HCT116 (cell line): ENCODE results near the gene HIVEP1. TPM values are rescaled to one million over a fixed set of nuclear protein-coding genes. Genes with fewer than 3 reads are reported as not detected.

Source experiments
- ATAC-seq: fragments of 200-7000 bp; cut with Tn5 transposase; 2 replicates; pipeline ENCODE4 v1.9.1; 2020; ENCODE audit warnings: mild to moderate bottlenecking, moderate library complexity
- BruUV-seq: library from RNA; stranded (reverse); fragments of 400-500 nt; replicated peaks from 2 replicates; lab custom pipeline; 2021; lab: Mats Ljungman, UMichigan
- CTCF ChIA-PET: fragments of 300-600 bp; sonication (Branson Sonifier 250); formaldehyde crosslinking; loops from one replicate; lab custom pipeline; 2021; ENCODE audit warnings: antibody characterized with exemption; lab: Charles Lee
- POLR2A ChIA-PET: fragments of 300-600, 350-600 bp; sonication (Branson Sonifier 250); formaldehyde crosslinking; loops from one replicate; lab custom pipeline; 2021; ENCODE audit warnings: antibody characterized with exemption; lab: Charles Lee
- RAD21 ChIA-PET, 2 experiments: fragments of 300-600 bp; sonication (Branson Sonifier 250); formaldehyde crosslinking; loops; one replicate each; lab custom pipeline; 2023; ENCODE audit warnings: low total read pairs in 2 of 2; ENCODE audit not compliant: uncharacterized antibody in 2 of 2, unreplicated experiment in 2 of 2, low non-redundant PET in 1 of 2; lab: Charles Lee
- DNase-seq: peaks from one replicate; pipeline ENCODE4 v3.0.0-alpha.2; 2010; ENCODE audit warnings: low read depth, low spot score
- H2AFZ ChIP-seq: fragments of 200-600 bp; shearing (Covaris generic), sonication (generic); 2 replicates; pipeline ENCODE4 v1.6.1; 2017; ENCODE audit warnings: low read depth, mixed run types, mixed read lengths, antibody characterized with exemption, low read length; ENCODE audit not compliant: poor library complexity, severe bottlenecking
- H3K27ac ChIP-seq: 2 replicates; pipeline ENCODE4 v1.5.1; 2012; ENCODE audit warnings: low read depth, low read length
- H3K27me3 ChIP-seq: fragments of 200-600 bp; sonication (generic); 2 replicates; pipeline ENCODE4 v1.6.1; 2016; ENCODE audit warnings: mixed run types, low read length, mixed read lengths; ENCODE audit not compliant: insufficient read depth
- H3K36me3 ChIP-seq, 2 experiments: fragments of 200-500 bp in 1 of 2; fragments of 200-600 bp in 1 of 2; sonication (Bioruptor generic) in 1 of 2; sonication (generic) in 1 of 2; 2 replicates each; pipeline versions ENCODE4 v1.5.1 to v1.6.1; 2014 to 2016; ENCODE audit warnings: low read length in 2 of 2, inconsistent platforms in 1 of 2, mixed read lengths in 1 of 2, mixed run types in 1 of 2; ENCODE audit not compliant: insufficient read depth in 2 of 2, control insufficient read depth in 1 of 2
- H3K4me1 ChIP-seq, 2 experiments: fragments of 200-600 bp in 1 of 2; sonication (generic) in 1 of 2; 2 replicates each; pipeline versions ENCODE4 v1.5.1 to v1.6.1; 2012 to 2017; ENCODE audit warnings: low read length in 2 of 2, inconsistent platforms in 1 of 2, mild to moderate bottlenecking in 1 of 2, mixed read lengths in 1 of 2, mixed run types in 1 of 2, moderate library complexity in 1 of 2; ENCODE audit not compliant: insufficient read depth in 2 of 2, control insufficient read depth in 1 of 2
- H3K4me2 ChIP-seq: fragments of 200-600 bp; sonication (generic); 2 replicates; pipeline ENCODE4 v1.6.1; 2017; ENCODE audit warnings: mixed run types, low read length, mixed read lengths
- H3K4me3 ChIP-seq, 2 experiments: fragments of 200-600 bp in 1 of 2; sonication (generic) in 1 of 2; replicated peaks in 1 of 2; 2 replicates each; pipeline ENCODE4 v1.5.1; 2011 to 2016; ENCODE audit warnings: low read length in 2 of 2, control low read depth in 1 of 2, low read depth in 1 of 2, mild to moderate bottlenecking in 1 of 2, mixed read lengths in 1 of 2, mixed run types in 1 of 2
- H3K79me2 ChIP-seq: fragments of 200-600 bp; sonication (generic); 2 replicates; pipeline ENCODE4 v1.6.1; 2017; ENCODE audit warnings: mild to moderate bottlenecking, mixed run types, low read length, moderate library complexity, mixed read lengths; ENCODE audit not compliant: insufficient read depth
- H3K9ac ChIP-seq: fragments of 200-600 bp; sonication (generic); 2 replicates; pipeline ENCODE4 v1.6.1; 2016; ENCODE audit warnings: low read length, mixed read lengths
- H3K9me2 ChIP-seq: fragments of 200-600 bp; sonication (generic), shearing (Covaris generic); 2 replicates; pipeline ENCODE4 v1.6.1; 2017; ENCODE audit warnings: mixed run types, mild to moderate bottlenecking, moderate library complexity; ENCODE audit not compliant: insufficient read depth
- H3K9me3 ChIP-seq, 2 experiments: fragments of 200-500 bp in 1 of 2; fragments of 200-600 bp in 1 of 2; sonication (Bioruptor generic) in 1 of 2; sonication (generic) in 1 of 2; 2 replicates each; pipeline ENCODE4 v1.6.1; 2014 to 2017; ENCODE audit warnings: low read length in 2 of 2, mixed read lengths in 2 of 2, inconsistent platforms in 1 of 2, low read depth in 1 of 2, mild to moderate bottlenecking in 1 of 2, mixed run types in 1 of 2, moderate library complexity in 1 of 2; ENCODE audit not compliant: control insufficient read depth in 1 of 2, insufficient read depth in 1 of 2
- H4K20me1 ChIP-seq: fragments of 200-600 bp; sonication (generic), shearing (Covaris generic); 2 replicates; pipeline ENCODE4 v1.6.1; 2017; ENCODE audit warnings: mixed run types, mild to moderate bottlenecking, moderate library complexity; ENCODE audit not compliant: insufficient read depth
- ATF3 ChIP-seq: IDR thresholded peaks from 2 replicates; pipeline ENCODE4 v1.6.1; 2012
- CBX3 ChIP-seq: IDR thresholded peaks from 2 replicates; pipeline ENCODE4 v1.6.1; 2012; ENCODE audit warnings: low read depth
- CEBPB ChIP-seq: IDR thresholded peaks from 2 replicates; pipeline ENCODE4 v1.6.1; 2012; ENCODE audit warnings: low read depth
- CTCF ChIP-seq, 3 experiments: fragments of 200-600 bp in 1 of 3; sonication (generic) in 1 of 3; IDR thresholded peaks in 2 of 3; conservative IDR thresholded peaks in 1 of 3; 2 replicates each; pipeline ENCODE4 v1.5.1; 2012 to 2017; ENCODE audit warnings: low read depth in 2 of 3, low read length in 2 of 3, antibody characterized with exemption in 1 of 3, borderline replicate concordance in 1 of 3, control low read depth in 1 of 3, mild to moderate bottlenecking in 1 of 3, mixed read lengths in 1 of 3, mixed run types in 1 of 3, moderate library complexity in 1 of 3; ENCODE audit not compliant: insufficient read depth in 1 of 3
- EGR1 ChIP-seq: IDR thresholded peaks from 2 replicates; pipeline ENCODE4 v1.6.1; 2012; ENCODE audit warnings: low read depth
- FOSL1 ChIP-seq: IDR thresholded peaks from 2 replicates; pipeline ENCODE4 v1.6.1; 2012; ENCODE audit warnings: low read depth
- MAX ChIP-seq: IDR thresholded peaks from 2 replicates; pipeline ENCODE4 v1.6.1; 2012
- POLR2A ChIP-seq: IDR thresholded peaks from 2 replicates; pipeline ENCODE4 v1.7.0; 2011; ENCODE audit warnings: borderline replicate concordance; ENCODE audit not compliant: insufficient read depth, insufficient read length; ENCODE audit errors: extremely low read depth
- RAD21 ChIP-seq: IDR thresholded peaks from 2 replicates; pipeline ENCODE4 v1.6.1; 2012; ENCODE audit warnings: low read depth, mild to moderate bottlenecking
- REST ChIP-seq: IDR thresholded peaks from 2 replicates; pipeline ENCODE4 v1.6.1; 2012; ENCODE audit warnings: low read depth
- YY1 ChIP-seq: IDR thresholded peaks from 2 replicates; pipeline ENCODE4 v1.6.1; 2011; ENCODE audit warnings: low read length, low read depth, moderate library complexity, mild to moderate bottlenecking; ENCODE audit not compliant: insufficient replicate concordance; ENCODE audit errors: extremely low read depth
- ZBTB33 ChIP-seq: IDR thresholded peaks from 2 replicates; pipeline ENCODE4 v1.6.1; 2011; ENCODE audit warnings: mild to moderate bottlenecking, low read length, moderate library complexity; ENCODE audit not compliant: insufficient replicate concordance; ENCODE audit errors: extremely low read depth
- ZFX ChIP-seq: fragments of 450-650 bp; IDR thresholded peaks from 2 replicates; pipeline ENCODE4 v1.6.1; 2017
- ZNF274 ChIP-seq: fragments of 200-500 bp; sonication (Bioruptor generic); IDR thresholded peaks from 2 replicates; pipeline ENCODE4 v1.6.1; 2014; ENCODE audit warnings: mild to moderate bottlenecking, low read depth, low read length, inconsistent platforms
- intact Hi-C: fragments of 100-400 bp; cut with micrococcal nuclease; formaldehyde crosslinking; loops from 2 replicates; pipeline ENCODE4 v1.10.0; 2022
- total RNA-seq: library from RNA; stranded (reverse); gene quantifications from one replicate; pipeline ENCODE4 v1.2.1, GENCODE V29; 2021; ENCODE audit not compliant: unreplicated experiment

The HIVEP1 gene
- total RNA-seq, 1 experiment from 2014 or later, result 11.2 TPM

GRCh38 chr6:12014873-12015149, 2.7 kb downstream of the HIVEP1 start:
- no peak overlapping the region for H3K4me2 ChIP-seq
- ChIA-PET POLR2A (no interaction called here), CTCF (no interaction called here)

More at GRCh38 chr6:12014873-12015149, 2.7 kb downstream of the HIVEP1 start:
- no peaks in the 10 kb centered on the region for H3K27me3 ChIP-seq
- RAD21 ChIA-PET, result no interaction called here
- no peak overlapping the region for H3K9ac ChIP-seq
- H4K20me1 ChIP-seq, result no peaks in the 10 kb centered on the region
- no peak overlapping the region for H3K27ac ChIP-seq
- ATAC-seq, result no peak
- peaks cover 15 to 24% of the 10 kb centered on the region in 2 experiments for H3K4me1 ChIP-seq
- H3K9me2 ChIP-seq, result no peaks in the 10 kb centered on the region
- no peak overlapping the region for H2AFZ ChIP-seq
- no peaks in the 10 kb centered on the region for H3K9me3 ChIP-seq
- BruUV-seq, result no TSS peak
- TF ChIP-seq ZNF274, result no peak
- no peak for TF ChIP-seq MAX
- TF ChIP-seq ATF3, result no peak
- TF ChIP-seq REST, result no peak
- TF ChIP-seq ZFX, result no peak
- TF ChIP-seq CTCF (IDR thresholded peaks at IDR 0.05 in 2 of 3, conservative IDR thresholded peaks at IDR 0.05 in 1 of 3; ENCODE audit: borderline replicate concordance in 1 of 3, insufficient read depth in 1 of 3, low read depth in 2 of 3, low read length in 2 of 3), result no peak
- no peak for TF ChIP-seq YY1
- no peak for TF ChIP-seq POLR2A
- no peak for TF ChIP-seq FOSL1
- TF ChIP-seq EGR1, result no peak
- TF ChIP-seq CEBPB, result no peak
- no peak for TF ChIP-seq RAD21
- no peak for TF ChIP-seq CBX3
- no peak for TF ChIP-seq ZBTB33
- DNase-seq, result no peak
- peaks cover 0 to 7% of the 10 kb centered on the region in 2 experiments; a peak in 1 of 4 replicates for H3K36me3 ChIP-seq
- H3K4me3 ChIP-seq, result no peak overlapping the region
- H3K79me2 ChIP-seq, result no peaks in the 10 kb centered on the region; the same call in 1 of the 2 replicates
- intact Hi-C loops, result loop anchor here (10.0 kb wide), 1 partner anchor 220 kb away; no protein-coding TSS in a partner anchor
